Left hindlimb (tissue), 1 donor: ENCODE measurements around the gene ADGRB3.
A peak's percentile ranks its signal among the peaks of the same experiment; 100 is the strongest.
"Not testable (repeated sequence)": the region's sequence is repeated elsewhere in the genome, so short reads cannot be mapped to it uniquely, and the experiment has no call there.

Source experiments
- DNase-seq: peaks from one replicate; pipeline ENCODE4 v3.0.0-alpha.2; 2018

Gene ADGRB3

DNA sequence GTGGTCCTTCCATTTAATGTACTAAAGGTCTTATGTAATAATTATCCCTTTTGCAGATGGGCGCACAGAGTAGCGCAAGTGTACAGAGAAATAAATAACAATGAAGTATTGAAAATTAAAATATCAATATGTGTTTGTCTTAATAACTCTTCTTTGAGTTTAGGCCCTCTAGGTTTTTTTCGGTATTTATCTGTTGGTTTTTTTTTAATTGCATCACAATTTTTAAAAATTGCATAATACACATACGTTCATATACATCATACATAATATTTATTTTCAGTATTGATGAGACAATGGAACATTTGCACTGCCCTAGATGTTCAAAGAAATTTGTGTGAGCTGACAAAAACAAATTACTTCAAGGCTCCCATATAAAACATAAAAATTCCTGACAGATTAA, 15.1 kb downstream of the ADGRB3 start:
- DNase-seq: no peak

GRCh38 chr6:68651011-68651985, 16.2 kb downstream of the ADGRB3 start:
- DNase-seq: peak; percentile 44

DNA sequence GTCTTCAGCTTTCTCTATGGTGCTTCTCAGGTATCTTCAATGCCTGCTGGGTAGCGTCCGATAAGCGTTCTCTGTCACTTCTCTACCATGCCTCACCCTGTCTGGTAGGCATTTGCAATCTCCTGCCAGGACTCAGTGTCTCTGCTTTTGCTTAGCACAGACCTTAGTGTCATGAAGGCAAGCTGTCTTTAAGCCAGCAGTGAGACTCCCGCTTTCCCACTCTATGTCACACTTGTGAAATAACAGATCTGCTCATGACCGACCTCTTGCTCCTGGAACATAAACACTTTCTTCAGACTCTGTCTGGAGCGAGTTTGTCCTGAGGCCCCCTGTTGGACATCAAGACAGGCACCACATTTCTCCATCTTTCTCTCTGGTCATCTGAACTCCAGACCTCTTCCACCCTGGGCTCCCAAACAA, 17.0 kb downstream of the ADGRB3 start:
- no peak for DNase-seq

DNA sequence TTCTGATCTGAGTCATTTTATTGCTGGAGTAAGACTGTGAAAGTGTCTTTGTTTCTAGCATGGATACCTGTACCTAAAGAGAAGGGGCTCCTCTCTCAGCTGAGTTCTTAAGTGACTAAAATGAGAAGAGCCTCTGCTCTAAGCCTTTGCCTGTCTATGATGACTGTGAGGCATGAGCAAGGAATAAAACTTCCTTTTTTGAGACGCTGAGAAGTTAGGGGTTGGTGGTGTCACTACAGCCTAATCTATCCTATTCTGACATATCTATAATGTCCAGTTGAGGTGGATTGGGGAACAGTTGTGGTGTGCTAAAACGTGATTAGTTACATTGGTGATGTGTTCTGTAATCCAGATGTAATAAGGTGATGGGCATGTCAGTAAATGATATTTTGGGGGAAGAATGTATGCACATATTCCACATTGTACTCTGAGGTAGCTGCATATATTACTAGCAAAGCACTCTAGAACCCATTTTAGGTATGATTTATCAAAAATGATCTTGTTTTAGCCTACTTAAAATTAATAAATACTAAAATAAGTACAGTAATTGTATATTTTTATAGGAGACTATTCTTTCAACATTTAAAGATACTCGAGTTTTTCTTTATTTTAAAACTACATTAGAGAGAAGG, 18.1 kb downstream of the ADGRB3 start:
- no peak for DNase-seq

GRCh38 chr6:68653706-68654089, 18.6 kb downstream of the ADGRB3 start:
- no peak for DNase-seq

- no peak for DNase-seq
Observed at GRCh38 chr6:68654134-68654533, 19.1 kb downstream of the ADGRB3 start.

GRCh38 chr6:68655028-68655427, 19.9 kb downstream of the ADGRB3 start:
- no peak for DNase-seq

DNA sequence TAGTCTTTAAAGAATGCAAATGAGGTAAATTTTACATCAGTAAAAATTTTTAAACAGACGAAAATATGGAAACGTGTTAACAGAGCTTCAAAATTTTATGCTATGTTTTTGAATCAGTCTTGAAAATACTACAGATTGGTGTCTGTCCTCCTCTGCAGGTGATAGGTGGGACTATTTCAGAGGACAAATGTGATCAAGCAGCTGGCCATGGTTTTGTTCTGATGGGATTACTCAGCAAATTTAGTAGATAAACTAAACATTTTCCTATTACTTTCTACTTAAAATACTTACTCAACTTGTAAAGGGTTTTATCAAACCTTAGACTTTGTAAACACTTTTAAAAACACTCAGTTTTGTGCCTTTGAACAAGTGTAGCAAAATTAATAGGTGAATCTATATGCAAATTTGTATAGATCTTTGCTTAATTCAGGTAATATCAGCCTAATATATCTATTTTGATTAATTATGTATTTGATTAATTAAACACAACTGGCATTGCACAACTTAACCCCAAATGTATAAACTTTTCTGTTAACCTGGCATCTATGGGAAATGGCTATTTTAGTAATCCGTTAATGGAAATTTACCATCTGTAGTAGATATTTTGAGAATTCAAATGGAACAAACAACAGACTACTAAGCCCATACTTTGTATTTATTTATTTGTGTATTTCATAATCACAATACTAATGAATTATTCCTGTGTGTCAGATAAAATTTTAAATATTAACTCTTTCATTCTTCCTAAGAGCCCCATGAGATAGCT, 22.5 kb downstream of the ADGRB3 start:
- DNase-seq: no peak

GRCh38 chr6:68658338-68658737, 23.3 kb downstream of the ADGRB3 start:
- DNase-seq: no peak

- no peak for DNase-seq
Observed at GRCh38 chr6:68673255-68673654, 38.2 kb downstream of the ADGRB3 start.

GRCh38 chr6:68675548-68675947, 40.5 kb downstream of the ADGRB3 start:
- DNase-seq: no peak

DNA sequence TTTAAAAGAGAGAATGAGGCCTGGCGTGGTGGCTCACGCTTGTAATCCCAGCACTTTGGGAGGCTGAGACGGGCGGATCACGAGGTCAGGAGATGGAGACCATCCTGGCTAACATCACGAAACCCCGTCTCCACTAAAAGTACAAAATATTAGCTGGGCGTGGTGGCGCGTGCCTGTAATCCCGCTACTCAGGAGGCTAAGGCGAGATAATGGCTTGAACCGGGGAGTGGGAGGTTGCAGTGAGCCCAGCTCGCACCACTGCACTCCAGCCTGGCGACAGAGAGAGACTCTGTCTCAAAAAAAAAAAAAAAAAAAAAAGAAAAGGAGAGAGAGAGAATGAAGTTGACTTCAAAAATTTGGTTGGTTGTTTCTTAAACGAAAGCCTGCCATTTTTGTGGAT, 41.0 kb downstream of the ADGRB3 start:
- not testable (repeated sequence) for DNase-seq

DNA sequence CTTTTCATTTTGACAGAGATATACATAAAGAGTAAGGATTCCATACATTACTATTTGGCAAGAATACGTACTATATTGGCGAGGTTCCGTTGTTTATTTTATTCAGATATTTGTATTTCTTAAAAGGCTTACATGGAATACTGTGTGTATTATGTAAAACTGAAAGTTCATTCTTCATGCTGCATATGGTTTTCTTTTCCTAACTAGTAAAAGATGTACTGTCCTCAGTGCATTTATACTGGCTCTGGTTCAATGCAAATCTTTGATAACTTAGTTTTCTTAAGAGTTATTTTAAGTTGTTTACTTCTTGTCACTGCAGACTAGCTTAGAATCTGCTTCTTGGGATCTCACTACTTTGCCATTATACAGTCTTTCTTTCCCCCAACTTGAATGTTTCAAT, 42.0 kb downstream of the ADGRB3 start:
- no peak for DNase-seq

DNA sequence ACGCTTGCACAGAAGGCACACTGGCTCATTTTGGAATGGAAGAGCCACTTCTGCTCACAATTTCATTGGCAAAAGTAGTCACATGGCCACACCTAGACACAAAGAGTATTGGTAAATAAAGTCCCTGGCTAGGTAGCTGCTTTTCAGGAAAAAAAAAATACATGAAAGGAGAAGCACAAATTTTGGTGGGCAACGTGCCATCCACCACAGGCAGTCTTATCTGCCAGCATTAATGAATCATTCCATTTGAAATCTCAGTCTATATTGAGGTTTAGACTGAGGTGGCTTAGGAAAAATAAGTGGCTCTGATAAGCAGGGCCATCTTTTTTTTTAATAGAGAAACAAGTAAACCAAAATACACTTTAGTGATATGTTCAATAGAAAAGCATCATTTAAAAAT, 44.3 kb downstream of the ADGRB3 start:
- DNase-seq: no peak

DNA sequence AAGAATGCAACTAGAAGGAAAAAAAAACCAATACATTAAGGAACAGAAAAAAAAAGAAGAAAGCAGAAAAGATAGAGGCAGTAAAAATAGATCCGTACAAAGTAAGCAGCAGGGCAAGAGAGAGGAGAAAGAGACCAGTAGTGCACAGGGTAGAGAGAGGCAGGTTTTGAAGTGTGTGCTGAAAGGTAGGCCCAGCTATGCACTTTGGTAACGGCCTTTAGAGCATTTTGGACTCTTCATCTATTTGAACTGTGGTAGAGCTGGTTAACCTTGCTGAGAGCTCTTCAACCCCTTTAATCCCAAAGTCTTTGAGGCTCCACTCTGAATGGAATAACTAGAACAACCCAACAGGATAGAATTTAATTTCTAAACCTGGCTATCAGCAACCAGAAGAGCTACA, 45.2 kb downstream of the ADGRB3 start:
- DNase-seq: no peak

GRCh38 chr6:68689910-68690309, 54.8 kb downstream of the ADGRB3 start:
- DNase-seq: no peak

DNA sequence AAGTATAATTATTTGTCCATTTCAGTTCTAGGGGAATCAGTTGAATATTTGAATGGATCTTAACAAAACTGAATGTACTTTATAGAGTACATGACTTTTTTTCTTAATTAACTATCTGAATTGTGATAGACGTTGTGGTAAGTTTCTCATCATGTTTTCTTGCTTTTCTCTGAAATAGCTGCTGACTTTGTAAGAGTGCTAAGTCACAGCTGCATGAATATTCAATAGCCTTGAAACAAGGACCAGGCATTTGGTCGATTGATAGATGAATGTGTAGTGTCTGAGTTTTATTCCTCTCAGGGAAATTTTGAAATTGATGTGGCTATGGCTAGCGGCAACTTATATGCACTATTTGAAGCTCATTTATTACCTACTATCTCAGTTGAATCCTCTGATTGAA, 56.0 kb downstream of the ADGRB3 start:
- DNase-seq: no peak

- no peak for DNase-seq
Observed at GRCh38 chr6:68693271-68693670, 58.2 kb downstream of the ADGRB3 start.

GRCh38 chr6:68695403-68695802, 60.3 kb downstream of the ADGRB3 start:
- no peak for DNase-seq

- no peak for DNase-seq
Observed at GRCh38 chr6:68695838-68696237, 60.8 kb downstream of the ADGRB3 start.

GRCh38 chr6:68697394-68697793, 62.3 kb downstream of the ADGRB3 start:
- no peak for DNase-seq

DNA sequence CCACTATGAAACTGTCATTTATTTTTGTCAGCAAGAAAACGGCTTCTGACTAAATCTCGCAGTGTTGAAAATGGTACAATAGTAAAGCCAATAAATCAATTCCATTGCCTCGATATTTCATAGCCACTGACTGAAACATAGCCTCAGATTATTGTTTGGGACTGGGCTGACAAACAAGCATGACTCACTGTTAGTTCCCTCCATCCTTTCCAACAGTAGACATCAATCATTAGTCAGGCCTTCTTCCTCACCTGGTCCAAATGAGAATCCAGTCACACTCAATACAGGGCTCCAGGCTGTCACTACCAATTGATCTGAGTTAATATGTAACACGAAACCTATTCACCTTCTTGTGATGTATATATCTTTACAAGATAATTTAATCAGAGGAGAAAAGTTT, 66.1 kb downstream of the ADGRB3 start:
- no peak for DNase-seq

GRCh38 chr6:68704485-68704884, 69.4 kb downstream of the ADGRB3 start:
- DNase-seq: no peak

- no peak for DNase-seq
Observed at GRCh38 chr6:68709091-68709490, 74.0 kb downstream of the ADGRB3 start.
